GM21528 (cell line): ENCODE measurements around the gene CCDC124.
"Not testable (repeated sequence)": the region's sequence is repeated elsewhere in the genome, so short reads cannot be mapped to it uniquely, and the experiment has no call there.

Experiments
- ATAC-seq: cut with Tn5 transposase; IDR thresholded peaks from one replicate; pipeline ENCODE4 v1.9.1; 2021; ENCODE audit warnings: mild to moderate bottlenecking, moderate library complexity; ENCODE audit not compliant: unreplicated experiment, low FRiP score

Gene CCDC124

GRCh38 chr19:17932485-17933338 is at the start of gene CCDC124:
TSS of gene CCDC124 (plus strand) at chr19:17933015. CDS start at chr19:17936421, 3,406 bp downstream.
- ATAC-seq: peak; percentile 78

- no peak for ATAC-seq
Measured at GRCh38 chr19:17883627-17884410, 49.0 kb upstream of the CCDC124 start.

GRCh38 chr19:17886515-17886914 is 46.3 kb upstream of the CCDC124 start:
- no peak for ATAC-seq

GRCh38 chr19:17887221-17887620 is 45.6 kb upstream of the CCDC124 start:
- not testable (repeated sequence) for ATAC-seq

GRCh38 chr19:17888260-17888659 is 44.6 kb upstream of the CCDC124 start:
- ATAC-seq: no peak

- no peak for ATAC-seq
Measured at GRCh38 chr19:17889609-17890214, 43.1 kb upstream of the CCDC124 start.

GRCh38 chr19:17893766-17894165 is 39.0 kb upstream of the CCDC124 start:
- ATAC-seq: no peak

GRCh38 chr19:17902701-17903100 is 30.1 kb upstream of the CCDC124 start:
- ATAC-seq: no peak

- no peak for ATAC-seq
Measured at GRCh38 chr19:17908244-17908643, 24.6 kb upstream of the CCDC124 start.

- no peak for ATAC-seq
Measured at GRCh38 chr19:17909003-17909732, 23.6 kb upstream of the CCDC124 start.

- no peak for ATAC-seq
Measured at GRCh38 chr19:17910791-17911360, 21.9 kb upstream of the CCDC124 start.

- no peak for ATAC-seq
Measured at GRCh38 chr19:17915940-17916593, 16.7 kb upstream of the CCDC124 start.

- not testable (repeated sequence) for ATAC-seq
Measured at GRCh38 chr19:17918151-17918550, 14.7 kb upstream of the CCDC124 start.

- ATAC-seq: not testable (repeated sequence)
Measured at GRCh38 chr19:17919122-17919521, 13.7 kb upstream of the CCDC124 start.

- ATAC-seq: no peak
Measured at GRCh38 chr19:17920527-17920926, 12.3 kb upstream of the CCDC124 start.

GRCh38 chr19:17922138-17922537 is 10.7 kb upstream of the CCDC124 start:
- no peak for ATAC-seq

GRCh38 chr19:17926044-17926443 is 6.8 kb upstream of the CCDC124 start:
- ATAC-seq: no peak

- no peak for ATAC-seq
Measured at GRCh38 chr19:17929056-17929455, 3.8 kb upstream of the CCDC124 start.

GRCh38 chr19:17931532-17932191 is 1.2 kb upstream of the CCDC124 start:
- ATAC-seq: no peak
